Body of pancreas (tissue), 4 donors: Measurements from ENCODE around the gene TNIP1. TPM values are rescaled to one million over a fixed set of nuclear protein-coding genes. Genes with fewer than 3 reads are reported as not detected.

ENCODE experiments used
- ATAC-seq: fragments of 150-250 bp; one replicate; pipeline ENCODE4 v1.9.1; 2016
- DNase-seq, 4 donors: peaks; one replicate each; pipeline ENCODE4 v3.0.0-alpha.2; 2019
- H3K27ac ChIP-seq, 4 donors: fragments of 200-600 bp; sonication (generic); 1 replicate in 3 of 4; 2 replicates in 1 of 4; pipeline versions ENCODE4 v1.5.1 to v1.6.1; 2016 to 2019; ENCODE audit warnings: mild to moderate bottlenecking in 1 of 4, mixed read lengths in 1 of 4, moderate library complexity in 1 of 4
- H3K27me3 ChIP-seq, 2 donors: fragments of 200-600 bp; sonication (generic); one replicate each; pipeline ENCODE4 v1.6.0; 2016; ENCODE audit warnings: mild to moderate bottlenecking in 1 of 2
- H3K36me3 ChIP-seq, 2 donors: fragments of 200-600 bp; sonication (generic); replicated peaks in 1 of 2; 2 replicates each; pipeline ENCODE4 v1.5.1; 2016; ENCODE audit warnings: low read depth in 2 of 2; ENCODE audit not compliant: insufficient read depth in 1 of 2
- H3K4me1 ChIP-seq: fragments of 200-600 bp; sonication (generic); one replicate; pipeline ENCODE4 v1.6.0; 2016
- H3K4me3 ChIP-seq, 2 donors: fragments of 200-600 bp; sonication (generic); 1 replicate in 1 of 2; 2 replicates in 1 of 2; pipeline ENCODE4 v1.5.1; 2016 to 2019
- H3K9me3 ChIP-seq, 3 donors: fragments of 200-600 bp; sonication (generic); 1 replicate in 2 of 3; 2 replicates in 1 of 3; pipeline ENCODE4 v1.5.1; 2016
- POLR2A ChIP-seq, 3 donors: fragments of 450-650 bp; IDR thresholded peaks; one replicate each; pipeline ENCODE4 v1.6.1; 2016; ENCODE audit warnings: antibody characterized with exemption in 3 of 3, mild to moderate bottlenecking in 2 of 3
- WGBS, 2 donors: methylation state at CpG; one replicate each; pipeline ENCODE4 v1.1.5; 2017; 5-methylcytosine and 5-hydroxymethylcytosine counted together
- intact Hi-C: fragments of 100-400 bp; cut with DNase I; formaldehyde crosslinking; loops from one replicate; pipeline ENCODE4 v1.15.1; 2023
- total RNA-seq, 2 donors: library from RNA; depleted of rRNA; stranded (reverse); fragments of >200 nt; gene quantifications; one replicate each; pipeline ENCODE4 v1.1.0, GENCODE V29; 2016
- TF ChIP-seq, protein P1 (sequence below), 7 experiments: fragments of 450-650 bp in 4 of 7; fragments of 200-600 bp in 3 of 7; sonication (generic) in 3 of 7; IDR thresholded peaks; one replicate each; pipeline ENCODE4 v1.5.1; 2016 to 2019; ENCODE audit warnings: antibody characterized with exemption in 7 of 7

TNIP1 gene
- total RNA-seq, 2 donors from 2014 or later, result 89.3 to 111 TPM

GRCh38 chr5:151054709-151055108 lies 26.1 kb downstream of the TNIP1 start:
- ATAC-seq, result no peak
- Histone ChIP-seq H3K4me1 (peaks cover 16% of the 10 kb centered on the region), H3K9me3 (no peaks in the 10 kb centered on the region), H3K4me3 (no peak overlapping the region), H3K27me3 (no peaks in the 10 kb centered on the region), H3K36me3 (peaks cover 0 to 26% of the 10 kb centered on the region in 2 donors), H3K27ac (peak overlapping the region in 1 of 4 donors; percentile 51)
- WGBS, 2 donors, result 66 to 86% methylated on average over 3 of the region's 3 CpGs
- peak in 1 of 4 donors; percentile 49 for DNase-seq
- intact Hi-C loops, result no loop called here
- TF ChIP-seq, protein P1, sequence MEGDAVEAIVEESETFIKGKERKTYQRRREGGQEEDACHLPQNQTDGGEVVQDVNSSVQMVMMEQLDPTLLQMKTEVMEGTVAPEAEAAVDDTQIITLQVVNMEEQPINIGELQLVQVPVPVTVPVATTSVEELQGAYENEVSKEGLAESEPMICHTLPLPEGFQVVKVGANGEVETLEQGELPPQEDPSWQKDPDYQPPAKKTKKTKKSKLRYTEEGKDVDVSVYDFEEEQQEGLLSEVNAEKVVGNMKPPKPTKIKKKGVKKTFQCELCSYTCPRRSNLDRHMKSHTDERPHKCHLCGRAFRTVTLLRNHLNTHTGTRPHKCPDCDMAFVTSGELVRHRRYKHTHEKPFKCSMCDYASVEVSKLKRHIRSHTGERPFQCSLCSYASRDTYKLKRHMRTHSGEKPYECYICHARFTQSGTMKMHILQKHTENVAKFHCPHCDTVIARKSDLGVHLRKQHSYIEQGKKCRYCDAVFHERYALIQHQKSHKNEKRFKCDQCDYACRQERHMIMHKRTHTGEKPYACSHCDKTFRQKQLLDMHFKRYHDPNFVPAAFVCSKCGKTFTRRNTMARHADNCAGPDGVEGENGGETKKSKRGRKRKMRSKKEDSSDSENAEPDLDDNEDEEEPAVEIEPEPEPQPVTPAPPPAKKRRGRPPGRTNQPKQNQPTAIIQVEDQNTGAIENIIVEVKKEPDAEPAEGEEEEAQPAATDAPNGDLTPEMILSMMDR (IDR thresholded peaks at IDR 0.05), result no peak
- no peak for TF ChIP-seq POLR2A (IDR thresholded peaks at IDR 0.05)

GRCh38 chr5:151053796-151054462 lies 26.9 kb downstream of the TNIP1 start:
- H3K27ac ChIP-seq, result peak overlapping the region in 1 of 4 donors; percentile 51
- peaks cover 0 to 34% of the 10 kb centered on the region in 2 donors for H3K36me3 ChIP-seq
- no peaks in the 10 kb centered on the region for H3K27me3 ChIP-seq
- TF ChIP-seq, protein P1 (IDR thresholded peaks at IDR 0.05), result no peak
- intact Hi-C loops, result loop anchor here (2.0 kb wide), 1 partner anchor 63 kb away; no protein-coding TSS in a partner anchor
- ATAC-seq (no peak), DNase-seq (no peak)
- peaks cover 16% of the 10 kb centered on the region for H3K4me1 ChIP-seq
- H3K4me3 ChIP-seq, result no peak overlapping the region
- no peaks in the 10 kb centered on the region for H3K9me3 ChIP-seq
- WGBS, 2 donors, result 91 to 93% methylated on average over 4 of the region's 4 CpGs

- 78 to 87% methylated on average over 3 of the region's 3 CpGs for WGBS, 2 donors
- Histone ChIP-seq H3K4me3 (no peak overlapping the region), H3K27me3 (no peaks in the 10 kb centered on the region), H3K36me3 (peaks cover 0 to 41% of the 10 kb centered on the region in 2 donors), H3K4me1 (peaks cover 16% of the 10 kb centered on the region), H3K9me3 (no peaks in the 10 kb centered on the region), H3K27ac (no peak overlapping the region)
- intact Hi-C loops, result loop anchor here (2.0 kb wide), 1 partner anchor 64 kb away; no protein-coding TSS in a partner anchor
- DNase-seq, result no peak
- TF ChIP-seq, protein P1 (IDR thresholded peaks at IDR 0.05), result no peak
- no peak for TF ChIP-seq POLR2A (IDR thresholded peaks at IDR 0.05)
- no peak for ATAC-seq
These were observed 28.0 kb downstream of the TNIP1 start for GRCh38 chr5:151052836-151053235.

GRCh38 chr5:151051931-151052608 lies 28.8 kb downstream of the TNIP1 start:
- Histone ChIP-seq H3K36me3 (peaks cover 0 to 44% of the 10 kb centered on the region in 2 donors), H3K4me1 (peaks cover 16% of the 10 kb centered on the region), H3K27ac (no peak overlapping the region), H3K9me3 (no peaks in the 10 kb centered on the region), H3K27me3 (no peaks in the 10 kb centered on the region), H3K4me3 (no peak overlapping the region)
- no peak for ATAC-seq
- WGBS, 2 donors, result 69 to 81% methylated on average over 10 of the region's 10 CpGs
- DNase-seq, result no peak
- TF ChIP-seq POLR2A (IDR thresholded peaks at IDR 0.05), result no peak
- TF ChIP-seq, protein P1 (IDR thresholded peaks at IDR 0.05), result peak in 1 of 7 experiments; percentile 4
- intact Hi-C loops, result loop anchor here (2.0 kb wide), 1 partner anchor 65 kb away; no protein-coding TSS in a partner anchor
